ENCODE results near the gene PGBD5. TPM values are rescaled to one million over a fixed set of nuclear protein-coding genes. Genes with fewer than 3 reads are reported as not detected.
A peak's percentile ranks its signal among the peaks of the same experiment; 100 is the strongest.

PGBD5 gene
- polyA plus RNA-seq, 1 experiment = 1.0 TPM

DNA sequence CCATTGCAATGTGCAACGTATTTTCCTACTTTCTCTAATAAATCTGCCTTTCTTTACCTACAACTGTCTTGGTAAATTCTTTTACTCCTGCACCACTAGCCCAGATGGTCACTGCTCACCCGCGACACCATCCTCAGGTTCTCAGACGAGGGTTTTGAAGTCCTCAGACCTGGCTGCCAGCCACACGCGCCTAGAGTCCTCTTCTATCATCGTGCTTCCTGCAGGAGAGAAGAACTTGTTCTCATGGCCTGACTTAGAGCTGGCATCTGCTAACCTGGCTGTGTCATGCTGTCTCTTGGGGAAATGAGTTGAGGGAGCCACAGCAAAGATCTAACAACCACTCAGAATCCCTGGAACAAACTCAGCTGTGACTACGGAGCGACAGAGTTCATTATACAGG lies 30.3 kb upstream of the PGBD5 start:
- ChIA-PET POLR2A (no interaction called here), CTCF (no interaction called here)
- Histone ChIP-seq H3K4me3 (ENCODE audit: low read depth, low read length) (no peak overlapping the region), H3K27ac (ENCODE audit: low read depth, low read length) (peak overlapping the region; percentile 31), H3K27me3 (ENCODE audit: control insufficient read depth, insufficient read depth, low read length) (no peaks in the 10 kb centered on the region), H3K9me3 (ENCODE audit: control insufficient read depth, insufficient read depth, low read length) (no peaks in the 10 kb centered on the region)
- DNase-seq (ENCODE audit: low read depth, low spot score) = no peak
- TF ChIP-seq, protein P1, sequence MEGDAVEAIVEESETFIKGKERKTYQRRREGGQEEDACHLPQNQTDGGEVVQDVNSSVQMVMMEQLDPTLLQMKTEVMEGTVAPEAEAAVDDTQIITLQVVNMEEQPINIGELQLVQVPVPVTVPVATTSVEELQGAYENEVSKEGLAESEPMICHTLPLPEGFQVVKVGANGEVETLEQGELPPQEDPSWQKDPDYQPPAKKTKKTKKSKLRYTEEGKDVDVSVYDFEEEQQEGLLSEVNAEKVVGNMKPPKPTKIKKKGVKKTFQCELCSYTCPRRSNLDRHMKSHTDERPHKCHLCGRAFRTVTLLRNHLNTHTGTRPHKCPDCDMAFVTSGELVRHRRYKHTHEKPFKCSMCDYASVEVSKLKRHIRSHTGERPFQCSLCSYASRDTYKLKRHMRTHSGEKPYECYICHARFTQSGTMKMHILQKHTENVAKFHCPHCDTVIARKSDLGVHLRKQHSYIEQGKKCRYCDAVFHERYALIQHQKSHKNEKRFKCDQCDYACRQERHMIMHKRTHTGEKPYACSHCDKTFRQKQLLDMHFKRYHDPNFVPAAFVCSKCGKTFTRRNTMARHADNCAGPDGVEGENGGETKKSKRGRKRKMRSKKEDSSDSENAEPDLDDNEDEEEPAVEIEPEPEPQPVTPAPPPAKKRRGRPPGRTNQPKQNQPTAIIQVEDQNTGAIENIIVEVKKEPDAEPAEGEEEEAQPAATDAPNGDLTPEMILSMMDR (IDR thresholded peaks at IDR 0.05; ENCODE audit: low read depth, low read length) = no peak

DNA sequence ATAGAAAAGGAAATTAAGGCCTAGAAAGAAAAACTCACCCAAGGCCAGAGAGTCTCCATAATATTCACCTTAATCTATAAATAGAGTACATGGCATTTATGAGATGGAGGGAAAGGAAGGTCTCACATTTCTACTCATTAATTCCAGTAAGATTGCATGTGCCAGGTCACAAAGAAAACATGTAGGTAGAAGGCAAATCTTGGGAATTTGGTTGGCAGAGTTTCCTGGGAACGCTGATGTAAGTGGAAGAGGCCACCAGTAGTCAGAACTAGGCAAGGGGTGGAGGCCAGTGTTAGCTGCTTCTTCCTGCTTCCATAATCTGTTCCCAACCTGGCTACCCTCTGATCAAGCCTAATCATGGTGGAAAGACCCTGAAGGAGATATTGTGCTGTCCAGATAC lies 29.2 kb upstream of the PGBD5 start:
- DNase-seq (ENCODE audit: low read depth, low spot score) = no peak
- no peak overlapping the region for H3K27ac ChIP-seq (ENCODE audit: low read depth, low read length)
- TF ChIP-seq, protein P1 (IDR thresholded peaks at IDR 0.05; ENCODE audit: low read depth, low read length) = no peak
- no peaks in the 10 kb centered on the region for H3K27me3 ChIP-seq (ENCODE audit: control insufficient read depth, insufficient read depth, low read length)
- CTCF ChIA-PET = no interaction called here
- POLR2A ChIA-PET = no interaction called here
- H3K4me3 ChIP-seq (ENCODE audit: low read depth, low read length) = no peak overlapping the region
- no peaks in the 10 kb centered on the region for H3K9me3 ChIP-seq (ENCODE audit: control insufficient read depth, insufficient read depth, low read length)

DNA sequence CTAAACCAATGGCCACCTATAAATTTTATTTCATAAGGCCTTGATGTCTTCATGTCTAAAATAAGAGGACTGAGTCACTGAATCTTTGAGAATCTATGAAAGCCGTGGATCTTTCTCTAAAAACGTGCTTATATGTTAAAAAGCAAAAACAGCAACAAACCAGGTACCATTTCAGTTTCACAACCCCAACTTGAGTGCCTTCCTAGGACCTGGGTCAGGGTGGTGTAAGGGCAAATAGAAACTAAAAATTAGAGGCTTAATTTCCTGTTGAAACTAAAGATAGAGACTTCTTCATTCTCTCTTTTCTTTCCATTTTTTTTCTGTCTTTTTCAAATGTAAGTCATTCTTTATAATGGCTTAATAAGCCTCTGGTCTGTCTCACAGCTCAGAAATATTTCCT lies 27.2 kb upstream of the PGBD5 start:
- CTCF ChIA-PET = no interaction called here
- no peak overlapping the region for H3K27ac ChIP-seq (ENCODE audit: low read depth, low read length)
- no peaks in the 10 kb centered on the region for H3K27me3 ChIP-seq (ENCODE audit: control insufficient read depth, insufficient read depth, low read length)
- H3K9me3 ChIP-seq (ENCODE audit: control insufficient read depth, insufficient read depth, low read length) = no peaks in the 10 kb centered on the region
- DNase-seq (ENCODE audit: low read depth, low spot score) = no peak
- TF ChIP-seq, protein P1 (IDR thresholded peaks at IDR 0.05; ENCODE audit: low read depth, low read length) = no peak
- POLR2A ChIA-PET = no interaction called here
- no peak overlapping the region for H3K4me3 ChIP-seq (ENCODE audit: low read depth, low read length)

DNA sequence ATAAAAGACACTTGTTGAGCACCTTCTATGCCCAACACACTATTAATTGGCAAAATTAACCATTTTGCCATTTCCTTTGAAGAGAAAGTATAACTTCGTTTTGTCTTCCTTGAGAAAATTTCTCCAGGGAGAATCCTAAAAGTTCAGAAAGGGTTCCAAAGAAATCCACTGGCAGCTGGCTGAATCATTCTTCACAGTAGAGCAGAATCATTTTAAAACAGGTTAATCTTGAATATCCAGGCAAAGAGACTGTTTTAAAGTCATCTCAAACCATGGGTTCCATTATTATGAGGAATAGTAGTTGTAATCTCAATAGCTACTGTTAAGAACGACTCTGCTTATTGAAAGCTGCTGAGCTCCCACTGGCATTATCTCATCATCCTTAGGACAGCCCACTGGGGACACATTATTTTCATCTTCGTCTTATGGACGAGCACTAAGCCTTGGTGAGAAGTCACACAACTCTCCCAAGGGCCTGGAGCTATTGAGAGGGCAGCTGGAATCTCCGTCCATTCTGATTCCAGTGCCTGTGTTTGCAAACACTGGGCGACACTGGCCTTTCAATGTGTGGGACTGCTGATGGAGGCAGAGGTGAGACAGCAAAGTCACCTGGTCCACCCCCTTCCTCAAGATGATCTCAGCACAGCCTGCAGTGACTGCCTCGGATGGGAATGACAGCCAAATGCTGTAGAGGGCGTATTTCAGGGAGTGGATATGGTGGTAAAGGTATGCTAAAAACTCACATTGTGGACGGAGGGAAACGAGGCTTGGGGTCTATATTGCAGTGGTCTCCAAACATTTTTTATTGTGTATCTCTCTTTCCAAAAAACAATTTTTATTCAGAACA lies 15.3 kb upstream of the PGBD5 start:
- Histone ChIP-seq H3K27me3 (ENCODE audit: control insufficient read depth, insufficient read depth, low read length) (no peaks in the 10 kb centered on the region), H3K27ac (ENCODE audit: low read depth, low read length) (no peak overlapping the region), H3K4me3 (ENCODE audit: low read depth, low read length) (no peak overlapping the region), H3K9me3 (ENCODE audit: control insufficient read depth, insufficient read depth, low read length) (no peaks in the 10 kb centered on the region)
- TF ChIP-seq, protein P1 (IDR thresholded peaks at IDR 0.05; ENCODE audit: low read depth, low read length) = no peak
- DNase-seq (ENCODE audit: low read depth, low spot score) = no peak
- ChIA-PET POLR2A (no interaction called here), CTCF (no interaction called here)

DNA sequence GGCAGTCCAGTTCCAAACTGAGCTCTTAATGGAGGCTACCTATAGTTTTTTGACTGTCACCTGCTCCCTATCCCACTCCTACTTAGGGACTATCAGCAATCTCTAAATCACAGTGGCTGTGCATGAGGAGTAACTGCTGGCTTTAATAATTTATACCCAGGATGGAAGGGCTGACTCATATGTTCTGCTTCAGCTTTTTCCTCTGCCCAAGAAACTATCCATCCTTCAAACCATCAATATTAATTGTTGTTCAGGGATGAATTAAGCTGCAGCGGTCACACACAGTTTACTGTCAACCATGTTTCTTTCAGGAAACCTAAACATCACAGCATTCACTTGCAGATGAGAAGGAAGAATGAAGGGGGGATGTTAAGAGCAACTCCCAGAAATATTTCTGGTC lies 9.0 kb upstream of the PGBD5 start:
- H3K9me3 ChIP-seq (ENCODE audit: control insufficient read depth, insufficient read depth, low read length) = no peaks in the 10 kb centered on the region
- no peaks in the 10 kb centered on the region for H3K27me3 ChIP-seq (ENCODE audit: control insufficient read depth, insufficient read depth, low read length)
- no peak overlapping the region for H3K27ac ChIP-seq (ENCODE audit: low read depth, low read length)
- TF ChIP-seq, protein P1 (IDR thresholded peaks at IDR 0.05; ENCODE audit: low read depth, low read length) = no peak
- ChIA-PET CTCF (no interaction called here), POLR2A (no interaction called here)
- H3K4me3 ChIP-seq (ENCODE audit: low read depth, low read length) = no peak overlapping the region
- DNase-seq (ENCODE audit: low read depth, low spot score) = no peak

Measured in AG04450 (cell line).